ENCODE measurements around the gene ANKRD34A.

Gene ANKRD34A

DNA sequence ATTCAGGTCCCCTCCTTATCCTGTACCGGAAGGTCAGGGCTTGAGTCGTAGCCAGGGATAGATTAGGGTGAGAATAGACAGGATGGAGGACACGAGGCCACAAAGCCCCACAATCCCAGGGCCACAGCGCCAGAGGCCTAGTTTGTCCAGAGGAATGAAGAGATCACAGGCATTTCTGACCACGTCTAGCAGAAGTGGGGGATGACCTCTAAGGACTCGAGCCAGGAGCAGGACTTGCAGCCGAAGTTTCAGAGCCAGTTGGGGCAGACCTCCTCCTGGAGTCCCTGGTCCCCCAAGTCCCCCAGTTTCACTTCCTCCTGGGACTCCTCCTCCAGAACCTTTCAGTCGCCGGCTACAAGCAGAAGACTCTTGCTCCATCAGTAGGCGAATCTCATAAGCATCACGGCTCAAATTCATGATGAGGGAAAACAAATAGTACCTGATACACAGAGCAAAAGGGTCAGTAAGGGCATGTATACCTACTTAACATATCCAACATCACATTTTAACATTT lies 52.2 kb downstream of the ANKRD34A start:
- DNase-seq (ENCODE audit: low read depth in 3 of 3, low spot score in 1 of 3) = no peak
